NCI-H2196 treated with DMSO at 0.1 percent for 48 hours (cell line): ENCODE results near the gene CCDC107.

Experiments
- DNase-seq: peaks from one replicate; lab custom pipeline; 2025; ENCODE audit not compliant: unreplicated experiment; lab: John Stamatoyannopoulos, UW

The CCDC107 gene

DNA sequence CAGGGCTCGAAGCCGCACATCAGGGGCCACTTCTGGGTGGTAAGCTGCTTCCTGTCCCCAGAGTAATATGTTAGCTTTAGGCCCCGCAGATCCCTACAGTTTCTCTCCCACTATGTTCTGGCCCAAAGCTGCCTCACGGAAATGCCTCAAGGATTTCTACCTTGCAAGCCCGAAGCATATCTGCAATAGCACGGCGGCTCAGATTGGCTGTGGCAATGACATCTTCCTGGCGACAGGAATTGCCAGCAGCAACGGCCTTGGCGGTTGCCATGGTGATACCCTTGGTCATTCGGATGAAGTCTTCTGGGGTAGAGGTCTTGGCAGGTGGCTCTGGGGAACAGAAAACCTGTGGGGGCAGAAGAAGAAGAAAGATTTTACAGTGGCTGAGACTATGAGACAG is 41.9 kb downstream of the CCDC107 start:
- DNase-seq: no peak

- no peak for DNase-seq
These were observed 42.9 kb downstream of the CCDC107 start for GRCh38 chr9:35700942-35701341.

GRCh38 chr9:35702696-35703095 is 44.6 kb downstream of the CCDC107 start:
- no peak for DNase-seq

- no peak for DNase-seq
These were observed 46.0 kb downstream of the CCDC107 start for GRCh38 chr9:35703906-35704672.

DNA sequence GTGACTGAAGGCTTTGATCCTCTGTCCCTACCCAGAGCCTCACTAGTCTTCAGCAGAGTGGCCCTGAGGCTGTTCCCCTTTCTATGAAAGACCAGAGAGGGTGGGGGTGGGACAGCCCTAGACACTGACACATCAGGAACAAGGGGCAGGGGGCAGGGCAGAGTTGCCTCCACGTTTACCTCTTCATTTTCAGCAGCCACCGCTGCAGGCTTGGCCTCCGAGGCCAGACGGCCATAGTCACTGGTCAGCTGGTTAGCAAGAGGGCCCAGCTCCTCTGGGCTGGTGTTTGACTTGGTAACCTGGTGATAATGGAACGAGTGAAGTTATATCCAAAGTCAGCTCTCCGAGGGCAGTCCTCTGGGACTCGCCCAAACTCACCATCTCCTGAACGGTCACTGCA is 47.3 kb downstream of the CCDC107 start:
- no peak for DNase-seq

- no peak for DNase-seq
These were observed 47.8 kb downstream of the CCDC107 start for GRCh38 chr9:35705836-35706430.

GRCh38 chr9:35706951-35707350 is 48.9 kb downstream of the CCDC107 start:
- no peak for DNase-seq

GRCh38 chr9:35708146-35708545 is 50.1 kb downstream of the CCDC107 start:
- no peak for DNase-seq

DNA sequence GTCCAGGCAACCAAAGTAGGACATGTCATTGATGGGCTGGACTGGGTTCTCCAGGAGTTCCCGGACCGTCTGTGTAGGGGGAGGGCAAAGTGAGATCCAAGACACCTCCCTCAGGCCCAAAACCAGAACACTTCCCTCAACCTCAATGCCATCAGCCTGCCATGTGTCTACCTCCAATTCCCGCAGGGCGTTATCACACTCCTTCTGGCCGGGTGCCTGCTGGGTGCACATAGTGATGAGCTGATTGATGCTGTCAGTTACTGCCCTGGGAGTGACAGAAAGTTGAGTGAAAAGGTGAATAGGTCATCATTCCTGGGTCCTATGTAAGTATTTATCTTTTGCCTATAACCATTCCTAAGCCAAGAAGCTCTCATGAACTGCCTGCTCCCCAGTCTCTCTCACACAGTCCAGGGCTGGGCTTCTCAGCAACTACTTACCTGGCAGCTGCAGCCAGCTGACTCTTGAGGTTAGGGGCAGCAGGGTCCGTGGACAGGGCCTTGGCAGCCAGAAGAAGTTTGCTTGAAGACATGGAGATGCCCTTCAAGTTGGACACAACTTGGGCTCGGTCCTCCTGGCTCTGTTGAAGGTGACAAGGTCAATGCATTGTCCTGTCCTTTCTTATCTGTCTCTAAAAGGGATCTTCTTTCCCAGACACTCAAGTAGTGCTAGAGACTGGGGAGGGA is 52.9 kb downstream of the CCDC107 start:
- DNase-seq: no peak
